SU-DHL-6 (cell line): ENCODE measurements around the gene VAV3.
"Not testable (repeated sequence)": the region's sequence is repeated elsewhere in the genome, so short reads cannot be mapped to it uniquely, and the experiment has no call there.

Experiments
- H2AFZ ChIP-seq: fragments of 200-600 bp; sonication (generic); 2 replicates; pipeline ENCODE4 v1.6.1; 2014; ENCODE audit warnings: low read depth, mild to moderate bottlenecking, moderate library complexity, mixed read lengths, antibody characterized with exemption, low read length; ENCODE audit not compliant: severe bottlenecking
- H3F3A ChIP-seq: fragments of 200-600 bp; shearing (Covaris generic); 2 replicates; pipeline ENCODE4 v1.6.0; 2016; ENCODE audit warnings: antibody characterized with exemption, mild to moderate bottlenecking; ENCODE audit not compliant: insufficient read depth
- H3K27ac ChIP-seq: fragments of 200-600 bp; sonication (generic); 2 replicates; pipeline ENCODE4 v1.5.1; 2016; ENCODE audit warnings: low read depth, mild to moderate bottlenecking, low read length, moderate library complexity, mixed read lengths
- H3K27me3 ChIP-seq: fragments of 200-600 bp; sonication (generic), shearing (Covaris generic); 2 replicates; pipeline ENCODE4 v1.6.0; 2014; ENCODE audit warnings: mild to moderate bottlenecking, low read length
- H3K36me3 ChIP-seq: fragments of 200-600 bp; sonication (generic); 2 replicates; pipeline ENCODE4 v1.6.1; 2014; ENCODE audit warnings: mild to moderate bottlenecking, low read length, mixed read lengths
- H3K4me2 ChIP-seq: fragments of 300-600, 200-600 bp; shearing (Covaris generic), sonication (generic); 2 replicates; pipeline ENCODE4 v1.6.0; 2014; ENCODE audit warnings: low read length, low read depth, mild to moderate bottlenecking; ENCODE audit not compliant: poor library complexity, severe bottlenecking
- H3K4me3 ChIP-seq: fragments of 200-600 bp; sonication (generic); 2 replicates; pipeline ENCODE4 v1.5.1; 2014; ENCODE audit warnings: antibody characterized with exemption, low read length, mild to moderate bottlenecking, mixed read lengths; ENCODE audit not compliant: insufficient read depth, poor library complexity, severe bottlenecking
- H3K79me2 ChIP-seq: fragments of 200-600 bp; sonication (generic); 2 replicates; pipeline ENCODE4 v1.6.1; 2014; ENCODE audit warnings: mild to moderate bottlenecking, low read length, moderate library complexity; ENCODE audit not compliant: insufficient read depth
- H3K9ac ChIP-seq: fragments of 200-600 bp; sonication (generic); 2 replicates; pipeline ENCODE4 v1.7.0; 2014; ENCODE audit warnings: mild to moderate bottlenecking, low read length
- H3K9me2 ChIP-seq: fragments of 200-600 bp; sonication (generic); replicated peaks from 2 replicates; pipeline ENCODE4 v1.6.1; 2014; ENCODE audit warnings: low read length; ENCODE audit not compliant: insufficient read depth
- H3K9me3 ChIP-seq: fragments of 200-600 bp; sonication (generic); 2 replicates; pipeline ENCODE4 v1.6.1; 2014; ENCODE audit warnings: low read length, mixed read lengths; ENCODE audit not compliant: insufficient read depth
- H4K20me1 ChIP-seq: fragments of 200-600 bp; sonication (generic); 2 replicates; pipeline ENCODE4 v1.6.1; 2014; ENCODE audit warnings: low read depth, mild to moderate bottlenecking, antibody characterized with exemption, low read length, moderate library complexity, mixed read lengths
- CTCF ChIP-seq: fragments of 200-600 bp; sonication (generic); IDR thresholded peaks from one replicate; pipeline ENCODE4 v1.5.1; 2017; ENCODE audit warnings: antibody characterized with exemption, mild to moderate bottlenecking, low read length, moderate library complexity; ENCODE audit not compliant: insufficient read depth, poor library complexity, severe bottlenecking
- EZH2phosphoT487 ChIP-seq: fragments of 200-600 bp; sonication (generic), shearing (Covaris generic); conservative IDR thresholded peaks from 2 replicates; pipeline ENCODE4 v1.6.1; 2018; ENCODE audit warnings: mild to moderate bottlenecking, antibody characterized with exemption, low read length, moderate library complexity, mixed read lengths

The VAV3 gene

GRCh38 chr1:107740579-107740978, 224.4 kb downstream of the VAV3 start:
- Histone ChIP-seq H3K9me3 (no peaks in the 10 kb centered on the region), H3K27me3 (no peaks in the 10 kb centered on the region), H2AFZ (no peak overlapping the region), H3K9ac (no peak overlapping the region), H3K36me3 (no peaks in the 10 kb centered on the region), H4K20me1 (no peaks in the 10 kb centered on the region), H3K9me2 (no peaks in the 10 kb centered on the region), H3K4me2 (no peak overlapping the region), H3F3A (no peaks in the 10 kb centered on the region), H3K27ac (no peak overlapping the region), H3K4me3 (no peak overlapping the region), H3K79me2 (no peaks in the 10 kb centered on the region)
- no peak for TF ChIP-seq CTCF
- no peak for TF ChIP-seq EZH2phosphoT487

GRCh38 chr1:107739651-107740050, 225.3 kb downstream of the VAV3 start:
- no peak overlapping the region for H3K27ac ChIP-seq
- no peaks in the 10 kb centered on the region for H3K79me2 ChIP-seq
- H3K36me3 ChIP-seq: no peaks in the 10 kb centered on the region
- H3F3A ChIP-seq: no peaks in the 10 kb centered on the region
- no peak overlapping the region for H3K4me3 ChIP-seq
- TF ChIP-seq EZH2phosphoT487 (no peak), CTCF (no peak)
- no peaks in the 10 kb centered on the region for H3K9me3 ChIP-seq
- no peaks in the 10 kb centered on the region for H3K9me2 ChIP-seq
- H3K9ac ChIP-seq: no peak overlapping the region
- H2AFZ ChIP-seq: no peak overlapping the region
- H4K20me1 ChIP-seq: no peaks in the 10 kb centered on the region
- H3K27me3 ChIP-seq: no peaks in the 10 kb centered on the region
- H3K4me2 ChIP-seq: no peak overlapping the region

- Histone ChIP-seq H3K79me2 (no peaks in the 10 kb centered on the region), H3K4me3 (no peak overlapping the region), H2AFZ (no peak overlapping the region), H4K20me1 (no peaks in the 10 kb centered on the region), H3K9me3 (no peaks in the 10 kb centered on the region), H3K27me3 (no peaks in the 10 kb centered on the region), H3K27ac (no peak overlapping the region), H3K9me2 (no peaks in the 10 kb centered on the region), H3K9ac (no peak overlapping the region), H3K4me2 (no peak overlapping the region), H3F3A (no peaks in the 10 kb centered on the region), H3K36me3 (no peaks in the 10 kb centered on the region)
- TF ChIP-seq CTCF (no peak), EZH2phosphoT487 (no peak)
These were observed 225.8 kb downstream of the VAV3 start for GRCh38 chr1:107739201-107739600.

GRCh38 chr1:107733401-107733800, 231.6 kb downstream of the VAV3 start:
- H3K36me3 ChIP-seq, H3K9me2 ChIP-seq, H4K20me1 ChIP-seq, H3K9me3 ChIP-seq, H3K79me2 ChIP-seq, H3K27me3 ChIP-seq, H3K4me3 ChIP-seq, H3K4me2 ChIP-seq, H3K9ac ChIP-seq, H2AFZ ChIP-seq, H3K27ac ChIP-seq, H3F3A ChIP-seq: not testable (repeated sequence)
